H1 (cell line): Measurements from ENCODE around the gene CHPF2.

Source experiments
- CTCF ChIP-seq, 3 experiments: IDR thresholded peaks; 1 replicate in 2 of 3; 2 replicates in 1 of 3; pipeline versions ENCODE4 v1.5.1 to v1.6.1; 2011; ENCODE audit warnings: low read length in 3 of 3, mild to moderate bottlenecking in 3 of 3, inconsistent platforms in 2 of 3, low read depth in 1 of 3, moderate library complexity in 1 of 3; ENCODE audit not compliant: insufficient read depth in 1 of 3; ENCODE audit errors: control extremely low read depth in 1 of 3
- GTF2F1 ChIP-seq: IDR thresholded peaks from 2 replicates; pipeline ENCODE4 v1.6.1; 2012; ENCODE audit warnings: low read depth, low read length, improper control_type of control experiment, borderline replicate concordance
- RNF2 ChIP-seq: fragments of 200-900, 300-1000 bp; sonication (generic); IDR thresholded peaks from 2 replicates; pipeline ENCODE4 v1.7.1; 2016; ENCODE audit warnings: borderline replicate concordance, low read depth, mild to moderate bottlenecking, antibody characterized with exemption, low read length; ENCODE audit not compliant: poor library complexity, severe bottlenecking; ENCODE audit errors: missing control alignments
- SP1 ChIP-seq: IDR thresholded peaks from 2 replicates; pipeline ENCODE4 v1.6.1; 2011; ENCODE audit warnings: low read depth, low read length
- SP4 ChIP-seq: IDR thresholded peaks from 2 replicates; pipeline ENCODE4 v1.6.1; 2012; ENCODE audit warnings: low read length, inconsistent platforms

GRCh38 chr7:151277631-151278030 lies 45.3 kb downstream of the CHPF2 start:
- TF ChIP-seq SP1 (no peak), CTCF (IDR thresholded peaks at IDR 0.05; ENCODE audit: control extremely low read depth in 1 of 3, insufficient read depth in 1 of 3, low read depth in 1 of 3, low read length in 3 of 3) (no peak), RNF2 (no peak), GTF2F1 (no peak), SP4 (no peak)
